Progenitor cell of endocrine pancreas (in vitro differentiated cells): ENCODE measurements around the gene DIPK1A. TPM values are rescaled to one million over a fixed set of nuclear protein-coding genes. Genes with fewer than 3 reads are reported as not detected.

Source experiments
- DNase-seq: peaks from one replicate; pipeline ENCODE4 v3.0.0; 2021; ENCODE audit warnings: low spot score; ENCODE audit not compliant: unreplicated experiment
- H3K27ac Mint-ChIP-seq: 2 replicates; pipeline ENCODE4 v1.8.0; 2021; ENCODE audit warnings: mild to moderate bottlenecking, moderate library complexity, mixed read lengths
- H3K27me3 Mint-ChIP-seq: 2 replicates; pipeline ENCODE4 v1.8.0; 2021; ENCODE audit warnings: mixed read lengths
- H3K36me3 Mint-ChIP-seq: 2 replicates; pipeline ENCODE4 v1.8.0; 2022; ENCODE audit warnings: mixed read lengths; ENCODE audit not compliant: insufficient read depth
- H3K4me1 Mint-ChIP-seq: 2 replicates; pipeline ENCODE4 v1.8.0; 2021; ENCODE audit warnings: low read depth, mixed read lengths
- H3K4me3 Mint-ChIP-seq: 2 replicates; pipeline ENCODE4 v1.8.0; 2021; ENCODE audit warnings: low read depth, mild to moderate bottlenecking, moderate library complexity, mixed read lengths
- H3K9me3 Mint-ChIP-seq: 2 replicates; pipeline ENCODE4 v1.8.0; 2021; ENCODE audit warnings: low read depth, mixed read lengths
- CTCF ChIP-seq: fragments of 200-600 bp; sonication (generic); IDR thresholded peaks from one replicate; pipeline ENCODE4 v1.5.0; 2021; ENCODE audit warnings: antibody characterized with exemption, mild to moderate bottlenecking; ENCODE audit not compliant: unreplicated experiment
- total RNA-seq: library from RNA; stranded (reverse); gene quantifications from 2 replicates; pipeline ENCODE4 v1.2.1, GENCODE V29; 2021

The DIPK1A gene
- total RNA-seq, 1 donor from 2014 or later, result 6.9 TPM

- H3K9me3 Mint-ChIP-seq, result no peaks in the 10 kb centered on the region
- peak overlapping the region; percentile 99 for H3K27ac Mint-ChIP-seq
- peak overlapping the region; percentile 99 for H3K4me3 Mint-ChIP-seq
- TF ChIP-seq CTCF, result no peak
- H3K27me3 Mint-ChIP-seq, result no peaks in the 10 kb centered on the region
- H3K4me1 Mint-ChIP-seq, result peaks cover 35% of the 10 kb centered on the region
- peaks cover 23% of the 10 kb centered on the region for H3K36me3 Mint-ChIP-seq
- DNase-seq, result no peak
Observed at GRCh38 chr1:92832537-92833114, 128.6 kb downstream of the DIPK1A start.

GRCh38 chr1:92831762-92832536 is 129.3 kb downstream of the DIPK1A start, which contains the start of gene RPL5:
Gene RPL5, plus strand, starts transcription at chr1:92832040. Its CDS starts 75 bp downstream, at chr1:92832115.
- peak; percentile 89 for TF ChIP-seq CTCF
- Mint-ChIP-seq H3K4me1 (peaks cover 29% of the 10 kb centered on the region), H3K4me3 (peak within 1 kb of the TSS; percentile 99), H3K27ac (peak within 1 kb of the TSS; percentile 99), H3K36me3 (peaks cover 18% of the 10 kb centered on the region), H3K9me3 (no peaks in the 10 kb centered on the region), H3K27me3 (no peaks in the 10 kb centered on the region)
- peak; percentile 98 for DNase-seq

GRCh38 chr1:92831368-92831761 is 129.9 kb downstream of the DIPK1A start:
- H3K27me3 Mint-ChIP-seq, result no peaks in the 10 kb centered on the region
- no peak for TF ChIP-seq CTCF
- H3K36me3 Mint-ChIP-seq, result peaks cover 17% of the 10 kb centered on the region
- peaks cover 29% of the 10 kb centered on the region for H3K4me1 Mint-ChIP-seq
- no peak for DNase-seq
- H3K27ac Mint-ChIP-seq, result no peak overlapping the region
- no peaks in the 10 kb centered on the region for H3K9me3 Mint-ChIP-seq
- peak overlapping the region; percentile 99 for H3K4me3 Mint-ChIP-seq

GRCh38 chr1:92826792-92827191 is 134.5 kb downstream of the DIPK1A start:
- no peak for DNase-seq
- H3K27ac Mint-ChIP-seq, result no peak overlapping the region
- no peaks in the 10 kb centered on the region for H3K27me3 Mint-ChIP-seq
- no peak overlapping the region for H3K4me3 Mint-ChIP-seq
- no peaks in the 10 kb centered on the region for H3K36me3 Mint-ChIP-seq
- H3K9me3 Mint-ChIP-seq, result no peaks in the 10 kb centered on the region
- TF ChIP-seq CTCF, result no peak
- H3K4me1 Mint-ChIP-seq, result peaks cover 9% of the 10 kb centered on the region

- Mint-ChIP-seq H3K27me3 (no peaks in the 10 kb centered on the region), H3K36me3 (no peaks in the 10 kb centered on the region), H3K4me3 (no peak overlapping the region), H3K9me3 (no peaks in the 10 kb centered on the region), H3K4me1 (peaks cover 14% of the 10 kb centered on the region), H3K27ac (no peak overlapping the region)
- no peak for DNase-seq
- TF ChIP-seq CTCF, result no peak
Observed at GRCh38 chr1:92822879-92823278, 138.4 kb downstream of the DIPK1A start.
